LoVo (cell line): Measurements from ENCODE around the gene CHMP6.

ENCODE experiments used
- DNase-seq: peaks from one replicate; pipeline ENCODE4 v3.0.0-alpha.2; 2016; ENCODE audit warnings: low spot score

Gene CHMP6

GRCh38 chr17:80956321-80957190, 35.1 kb upstream of the CHMP6 start:
- no peak for DNase-seq

DNA sequence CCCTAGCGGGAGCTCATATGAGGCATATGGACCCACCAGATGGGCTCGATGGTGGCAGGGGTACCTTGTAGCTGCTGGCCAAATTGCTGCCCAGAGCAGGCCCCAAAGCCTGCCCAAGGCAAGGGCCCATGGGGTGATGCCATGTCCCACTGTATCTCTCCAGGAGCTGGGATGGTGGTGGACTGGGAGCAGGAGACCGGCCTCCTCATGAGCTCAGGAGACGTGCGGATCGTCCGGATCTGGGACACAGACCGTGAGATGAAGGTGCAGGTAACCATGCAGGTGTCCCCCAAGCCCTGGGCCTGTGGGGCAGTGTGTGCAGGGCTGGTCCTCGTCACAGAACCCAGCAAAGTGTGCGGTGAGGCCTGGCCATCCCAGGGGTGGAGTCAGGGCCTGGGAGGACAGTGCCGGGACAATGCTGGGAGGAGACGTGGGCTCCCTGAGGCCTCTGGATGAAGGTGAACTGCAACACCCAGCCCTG, 34.1 kb upstream of the CHMP6 start:
- DNase-seq, result no peak

- DNase-seq, result no peak
Observed at GRCh38 chr17:80959330-80960036, 32.2 kb upstream of the CHMP6 start.

DNA sequence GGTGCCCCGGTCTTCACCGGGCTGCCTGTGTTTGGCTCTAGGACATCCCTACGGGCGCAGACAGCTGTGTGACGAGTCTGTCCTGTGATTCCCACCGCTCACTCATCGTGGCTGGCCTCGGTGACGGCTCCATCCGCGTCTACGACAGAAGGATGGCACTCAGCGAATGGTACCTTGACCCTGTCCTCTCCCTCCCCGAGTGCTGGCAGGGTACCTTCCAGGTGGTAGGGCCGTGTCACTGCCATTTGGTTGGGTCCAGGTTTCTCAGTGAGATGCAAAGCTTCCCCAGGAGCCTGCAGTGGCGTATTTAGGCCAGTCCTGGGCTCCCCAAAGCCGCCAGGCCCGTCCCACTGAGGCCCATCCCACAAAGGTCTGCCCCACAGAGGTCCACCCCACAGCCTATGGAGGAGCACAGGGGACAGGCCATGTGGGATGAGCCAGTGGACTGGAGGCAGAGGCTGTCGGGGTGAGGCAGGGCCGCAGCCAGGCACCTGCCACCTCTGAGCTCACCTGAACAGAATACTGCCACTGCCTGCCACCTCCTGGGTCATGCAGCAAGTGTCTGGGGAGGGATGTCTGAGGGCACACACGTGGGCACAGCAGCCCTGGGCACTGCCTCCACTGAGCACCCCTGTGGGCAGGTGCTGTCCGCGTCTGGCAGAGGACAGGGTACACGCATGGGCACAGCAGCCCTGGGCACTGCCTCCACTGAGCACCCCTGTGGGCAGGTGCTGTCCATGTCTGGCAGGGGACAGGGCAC, 31.4 kb upstream of the CHMP6 start:
- DNase-seq, result no peak

GRCh38 chr17:80960797-80961452, 30.7 kb upstream of the CHMP6 start:
- no peak for DNase-seq

DNA sequence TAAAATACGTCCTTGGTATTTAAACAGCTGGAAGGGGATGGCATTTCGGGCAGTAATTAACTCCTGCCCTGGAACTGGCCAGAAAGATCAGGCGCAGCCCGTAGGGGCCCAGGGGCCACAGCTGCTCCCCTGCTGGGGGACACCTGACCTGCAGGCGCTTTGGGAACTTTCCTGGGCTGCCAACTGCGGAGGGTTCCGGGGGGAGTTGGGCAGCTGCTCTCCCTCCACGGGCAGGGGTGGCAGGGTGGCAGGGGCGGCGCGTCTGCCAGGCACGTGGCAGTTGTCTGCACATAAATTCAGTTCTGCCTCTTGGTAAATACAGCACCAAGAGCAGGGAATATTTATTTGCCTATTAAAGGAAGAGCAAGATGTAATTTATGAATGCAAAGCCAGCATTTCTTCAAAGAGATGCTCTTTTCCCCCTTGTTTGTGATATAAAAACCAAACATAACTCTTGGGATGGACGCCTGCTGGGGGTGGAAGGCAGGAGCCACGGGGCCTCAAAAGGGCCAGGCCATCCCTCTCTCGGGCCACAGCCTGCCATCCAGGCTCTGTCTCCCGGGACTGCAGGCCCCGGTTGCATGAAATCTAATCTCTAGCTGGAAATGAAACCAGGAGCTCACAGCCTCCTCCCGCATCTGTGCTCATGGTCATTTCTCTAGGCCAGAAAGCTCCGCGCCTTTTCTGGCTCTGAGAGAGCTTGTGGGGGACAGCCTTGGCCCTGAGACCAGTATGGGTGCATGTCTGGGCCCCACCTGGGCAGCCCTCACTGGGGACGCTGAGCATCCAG, 29.9 kb upstream of the CHMP6 start:
- DNase-seq, result no peak

- DNase-seq, result no peak
Observed at GRCh38 chr17:80962356-80963329, 29.0 kb upstream of the CHMP6 start.

DNA sequence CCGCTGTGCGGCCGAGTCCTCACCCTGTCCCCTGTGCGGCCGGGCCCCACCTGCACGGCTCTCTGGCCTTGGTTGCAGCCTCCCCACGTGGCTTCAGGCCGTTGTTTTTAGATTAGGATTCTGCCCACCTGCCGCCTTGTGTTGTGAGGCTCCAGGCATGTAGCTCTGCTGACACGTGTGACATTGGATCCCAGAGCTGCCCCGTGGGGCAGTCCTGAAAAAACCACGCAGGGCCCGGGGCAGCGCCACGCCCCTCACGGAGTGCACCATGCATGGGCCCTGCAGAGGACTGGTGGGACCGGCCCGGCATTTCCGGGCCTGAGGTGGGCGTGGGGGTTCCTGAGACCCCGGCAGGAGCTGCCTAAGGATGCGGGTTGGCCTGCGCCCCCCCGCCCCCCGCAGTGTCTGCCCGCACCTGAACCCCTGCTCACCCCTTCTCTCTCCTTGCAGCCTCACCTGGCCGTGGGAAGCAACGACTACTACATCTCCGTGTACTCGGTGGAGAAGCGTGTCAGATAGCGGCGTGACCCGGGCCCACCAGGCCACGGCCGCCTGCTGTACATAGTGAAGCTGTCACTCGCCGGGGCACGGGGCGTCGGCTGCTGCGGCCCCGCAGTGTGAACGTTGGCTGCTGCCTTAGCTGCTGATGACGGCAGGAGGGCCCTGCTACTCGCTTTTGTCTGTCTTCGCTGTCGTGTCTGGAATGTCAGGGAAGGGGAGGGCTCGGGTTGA, 27.7 kb upstream of the CHMP6 start:
- DNase-seq, result no peak

- DNase-seq, result no peak
Observed at GRCh38 chr17:80964544-80964856, 27.1 kb upstream of the CHMP6 start.

DNA sequence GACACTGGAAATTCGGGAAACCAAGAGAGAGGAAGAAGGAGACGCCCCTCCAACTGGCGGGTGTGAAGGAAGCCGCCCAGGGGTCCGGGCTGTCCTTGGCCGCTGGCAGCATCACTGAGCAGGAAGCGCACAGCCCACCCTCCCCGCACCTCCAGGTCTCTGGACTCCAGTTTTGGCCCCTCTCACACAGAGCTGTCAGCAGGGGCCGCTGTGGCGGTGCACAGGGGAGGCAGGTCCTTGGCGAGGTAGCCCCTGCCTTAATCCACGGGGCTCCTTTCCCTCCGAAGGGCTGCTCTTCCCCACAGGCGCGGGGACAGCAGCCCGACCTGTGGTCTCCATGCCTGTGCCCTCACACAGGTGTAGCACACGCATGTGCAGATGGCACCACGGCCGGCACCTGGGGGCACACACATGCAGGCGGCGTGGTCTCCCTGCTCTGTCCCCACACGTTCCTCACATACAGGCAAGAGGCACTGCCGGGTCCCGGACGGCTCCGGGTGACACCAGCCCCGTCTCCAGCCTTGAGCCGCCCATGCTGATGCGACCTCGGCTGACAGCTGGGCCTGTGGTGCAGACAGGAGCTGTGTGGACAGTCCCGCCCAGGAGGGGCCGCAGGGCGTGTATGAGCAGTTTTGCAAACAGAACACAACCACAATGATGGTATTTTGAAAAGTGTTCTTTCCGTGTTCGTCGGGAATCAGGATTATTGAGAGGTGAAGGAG, 26.6 kb upstream of the CHMP6 start:
- no peak for DNase-seq

DNA sequence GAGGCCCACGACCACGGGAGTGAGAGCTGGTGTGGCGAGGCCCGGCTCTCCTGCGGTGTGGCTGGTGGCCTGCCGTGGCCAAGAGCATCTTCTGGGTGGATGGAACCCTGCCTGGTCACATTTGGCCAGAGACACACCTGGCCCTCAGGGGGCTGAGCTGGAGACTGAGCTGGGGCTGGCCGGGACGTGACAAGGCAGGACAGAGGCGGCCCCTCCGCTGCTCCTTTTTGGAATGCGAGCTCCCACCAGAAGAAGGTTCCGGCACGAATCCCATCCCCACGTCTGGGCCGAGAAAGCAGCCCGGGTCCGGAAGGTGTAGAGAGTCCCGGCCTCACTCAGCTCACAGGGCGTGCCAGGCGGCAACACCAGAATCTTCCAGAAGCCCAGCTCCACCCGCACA, 26.0 kb upstream of the CHMP6 start:
- DNase-seq, result no peak

- no peak for DNase-seq
Observed at GRCh38 chr17:80967404-80967872, 24.2 kb upstream of the CHMP6 start.

GRCh38 chr17:80968602-80969029, 23.0 kb upstream of the CHMP6 start:
- DNase-seq, result no peak

DNA sequence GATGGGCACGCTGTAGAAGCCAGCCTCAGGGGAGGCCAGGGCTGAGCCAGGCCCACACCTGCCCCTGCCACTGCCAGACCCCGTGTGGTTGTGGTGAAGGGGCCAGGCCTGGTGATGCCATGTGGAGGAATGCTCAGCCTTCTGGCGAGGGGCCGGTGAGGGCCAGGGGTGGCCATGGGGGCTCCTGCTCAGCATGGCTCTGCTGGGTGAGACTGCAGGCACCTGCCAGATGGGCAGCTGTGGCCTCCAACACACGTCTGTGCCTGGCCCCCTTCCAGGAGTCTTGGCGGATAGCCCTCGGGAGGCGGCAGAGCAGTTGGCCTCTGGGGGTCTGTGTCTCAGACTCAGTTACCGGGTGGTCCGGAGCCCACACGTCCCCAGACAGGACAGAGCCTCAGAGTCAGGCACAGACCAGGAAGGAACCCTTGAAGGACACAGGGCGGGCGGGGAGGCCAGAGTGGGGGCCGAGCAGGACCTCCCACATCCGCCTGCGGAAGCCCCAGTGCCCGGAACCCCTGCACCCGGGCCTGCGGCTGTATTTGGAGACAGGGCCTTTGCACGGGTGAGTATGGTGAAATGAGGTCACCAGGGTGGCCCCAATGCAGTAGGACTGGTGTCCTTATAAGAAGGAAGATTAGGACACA, 22.5 kb upstream of the CHMP6 start:
- DNase-seq, result no peak

GRCh38 chr17:80969674-80970043, 22.0 kb upstream of the CHMP6 start:
- DNase-seq, result no peak

DNA sequence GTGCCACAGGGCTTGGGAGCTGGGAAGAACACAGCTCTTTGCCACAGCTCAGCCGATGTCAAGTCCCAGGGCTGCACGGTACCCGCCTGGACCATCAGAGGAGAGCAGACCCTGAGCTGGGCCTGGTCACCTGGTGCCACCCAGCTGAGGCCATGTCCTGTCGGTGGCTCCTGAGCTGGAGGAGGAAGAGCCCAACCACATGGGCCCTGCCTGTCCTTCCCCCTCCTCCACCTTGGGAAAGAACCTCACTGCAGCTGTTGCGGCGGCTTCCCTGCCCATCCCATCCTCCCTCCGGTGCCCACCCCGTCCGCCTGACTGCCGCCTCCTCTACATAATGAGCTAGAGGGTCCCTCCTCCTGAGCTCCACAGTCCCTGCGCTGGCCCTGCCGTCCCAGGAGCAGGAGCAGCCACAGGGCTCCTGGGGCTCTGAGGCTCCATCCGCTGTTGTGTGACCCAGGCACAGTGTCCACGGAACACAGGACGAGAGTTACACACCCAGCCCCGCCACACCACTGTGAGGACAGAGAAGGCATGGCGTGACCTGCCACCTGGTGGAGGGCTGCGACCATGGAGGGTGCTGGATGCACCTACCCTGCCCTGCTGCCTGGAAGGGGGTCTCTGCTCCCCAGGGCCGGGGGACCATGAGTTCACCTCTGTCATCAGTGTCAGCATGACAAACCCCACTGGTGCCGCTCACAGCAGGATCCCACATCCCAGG, 21.4 kb upstream of the CHMP6 start:
- DNase-seq, result no peak
